ENCODE results near the gene SLC1A5.
A peak's percentile ranks its signal among the peaks of the same experiment; 100 is the strongest.

Gene SLC1A5

DNA sequence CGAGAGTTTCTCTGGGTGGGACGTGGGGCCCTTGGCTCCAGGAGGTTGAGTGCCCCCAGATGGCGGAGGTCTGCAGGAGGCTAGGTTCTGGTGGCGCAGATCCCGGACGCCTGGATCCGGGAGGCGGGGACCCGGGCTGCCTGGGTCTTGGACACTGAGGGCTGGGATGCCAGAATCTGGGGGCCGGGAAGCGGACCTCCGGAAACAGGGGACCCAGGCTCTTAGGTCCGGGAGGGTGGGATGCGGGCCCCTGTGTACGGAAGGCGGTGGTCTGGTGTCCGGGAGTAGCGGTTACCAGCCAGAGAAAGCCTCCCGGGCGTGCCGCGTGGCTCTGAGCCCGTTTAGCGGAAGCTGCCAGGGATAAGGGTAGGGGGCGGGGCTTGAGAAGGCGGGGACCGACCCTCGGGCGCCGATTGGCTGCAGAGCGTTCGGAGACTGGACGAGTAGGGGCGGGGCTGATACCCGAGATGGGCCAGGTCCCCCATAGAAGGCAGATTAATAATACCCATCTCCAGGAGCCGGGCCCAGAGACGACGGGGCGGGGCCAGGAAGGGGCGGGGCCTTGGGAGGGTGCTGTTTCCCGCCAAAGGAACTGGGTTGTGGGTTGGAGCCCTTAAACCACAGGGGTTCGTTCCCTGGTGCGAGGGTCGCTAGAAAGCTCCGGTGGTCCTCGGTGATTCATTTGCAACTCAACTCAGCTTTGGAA is at the start of gene SLC1A5:
SLC1A5 (minus strand) TSS at position 333 of the 706 bp plus-strand sequence. CDS start 629 bp downstream, outside the sequence.
- TF ChIP-seq, protein P1, sequence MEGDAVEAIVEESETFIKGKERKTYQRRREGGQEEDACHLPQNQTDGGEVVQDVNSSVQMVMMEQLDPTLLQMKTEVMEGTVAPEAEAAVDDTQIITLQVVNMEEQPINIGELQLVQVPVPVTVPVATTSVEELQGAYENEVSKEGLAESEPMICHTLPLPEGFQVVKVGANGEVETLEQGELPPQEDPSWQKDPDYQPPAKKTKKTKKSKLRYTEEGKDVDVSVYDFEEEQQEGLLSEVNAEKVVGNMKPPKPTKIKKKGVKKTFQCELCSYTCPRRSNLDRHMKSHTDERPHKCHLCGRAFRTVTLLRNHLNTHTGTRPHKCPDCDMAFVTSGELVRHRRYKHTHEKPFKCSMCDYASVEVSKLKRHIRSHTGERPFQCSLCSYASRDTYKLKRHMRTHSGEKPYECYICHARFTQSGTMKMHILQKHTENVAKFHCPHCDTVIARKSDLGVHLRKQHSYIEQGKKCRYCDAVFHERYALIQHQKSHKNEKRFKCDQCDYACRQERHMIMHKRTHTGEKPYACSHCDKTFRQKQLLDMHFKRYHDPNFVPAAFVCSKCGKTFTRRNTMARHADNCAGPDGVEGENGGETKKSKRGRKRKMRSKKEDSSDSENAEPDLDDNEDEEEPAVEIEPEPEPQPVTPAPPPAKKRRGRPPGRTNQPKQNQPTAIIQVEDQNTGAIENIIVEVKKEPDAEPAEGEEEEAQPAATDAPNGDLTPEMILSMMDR (IDR thresholded peaks at IDR 0.05; ENCODE audit: low read depth, low read length): no peak
- peak within 1 kb of the TSS; percentile 83 for H3K4me3 ChIP-seq (ENCODE audit: low read depth, low read length)

GRCh38 chr19:46838160-46838559 is 49.8 kb upstream of the SLC1A5 start:
- TF ChIP-seq, protein P1 (IDR thresholded peaks at IDR 0.05; ENCODE audit: low read depth, low read length): no peak
- no peak overlapping the region for H3K4me3 ChIP-seq (ENCODE audit: low read depth, low read length)

DNA sequence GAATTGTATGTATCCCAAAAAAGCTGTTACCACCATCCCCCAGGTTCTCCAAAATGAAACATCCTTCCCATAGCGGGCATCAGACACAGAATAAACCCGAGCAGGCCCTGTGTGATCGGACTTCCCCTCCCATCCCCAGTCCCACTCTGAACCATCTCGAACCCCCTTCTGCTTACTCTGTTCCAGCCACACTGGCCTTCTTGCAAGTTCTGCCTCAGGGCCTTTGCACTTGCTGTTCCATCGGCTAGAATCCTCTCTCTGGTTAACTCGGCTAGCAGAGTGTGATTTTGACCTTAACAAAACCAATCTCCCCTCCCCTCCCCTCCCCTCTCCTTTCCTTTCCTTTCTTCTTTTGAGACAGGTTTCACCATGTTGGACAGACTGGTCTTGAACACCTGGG is 46.6 kb upstream of the SLC1A5 start:
- no peak overlapping the region for H3K4me3 ChIP-seq (ENCODE audit: low read depth, low read length)
- TF ChIP-seq, protein P1 (IDR thresholded peaks at IDR 0.05; ENCODE audit: low read depth, low read length): no peak

- TF ChIP-seq, protein P1 (IDR thresholded peaks at IDR 0.05; ENCODE audit: low read depth, low read length): no peak
- no peak overlapping the region for H3K4me3 ChIP-seq (ENCODE audit: low read depth, low read length)
These were observed 45.7 kb upstream of the SLC1A5 start for GRCh38 chr19:46834121-46834520.

- TF ChIP-seq, protein P1 (IDR thresholded peaks at IDR 0.05; ENCODE audit: low read depth, low read length): no peak
- H3K4me3 ChIP-seq (ENCODE audit: low read depth, low read length): no peak overlapping the region
These were observed 42.5 kb upstream of the SLC1A5 start for GRCh38 chr19:46830864-46831263.

DNA sequence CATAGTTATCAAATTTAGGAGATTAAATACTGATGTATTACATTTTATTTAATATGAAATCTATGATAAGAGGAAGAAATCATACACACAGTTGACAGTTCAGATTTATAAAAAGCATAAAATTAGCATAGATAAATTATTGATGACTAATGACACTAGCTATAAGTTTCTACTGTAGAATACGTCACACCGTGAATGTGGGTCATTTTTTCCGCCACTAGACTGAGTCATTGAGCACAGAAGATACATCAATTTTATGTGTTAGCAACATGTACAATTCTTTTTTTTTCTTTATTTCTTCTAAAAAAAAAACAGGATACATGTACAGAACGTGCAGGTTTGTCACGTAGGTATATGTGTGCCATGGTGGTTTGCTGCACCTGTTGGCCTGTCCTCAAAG is 40.1 kb upstream of the SLC1A5 start:
- TF ChIP-seq, protein P1 (IDR thresholded peaks at IDR 0.05; ENCODE audit: low read depth, low read length): no peak
- H3K4me3 ChIP-seq (ENCODE audit: low read depth, low read length): no peak overlapping the region

DNA sequence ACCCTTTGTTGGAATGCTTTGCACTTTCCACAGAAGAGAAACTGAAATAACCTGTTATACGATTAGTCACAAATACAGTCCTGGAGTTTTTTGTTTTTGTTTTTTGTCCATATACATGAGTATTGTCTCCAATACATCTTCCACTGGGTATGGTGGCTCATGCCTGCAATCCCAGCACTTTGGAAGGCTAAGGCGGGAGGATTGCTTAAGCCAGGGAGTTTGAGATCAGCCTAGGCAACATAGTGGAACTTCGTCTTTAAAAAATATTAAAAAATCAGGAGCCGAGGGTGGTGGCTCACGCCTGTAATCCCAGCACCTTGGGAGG is 37.3 kb upstream of the SLC1A5 start:
- TF ChIP-seq, protein P1 (IDR thresholded peaks at IDR 0.05; ENCODE audit: low read depth, low read length): no peak
- H3K4me3 ChIP-seq (ENCODE audit: low read depth, low read length): no peak overlapping the region
